ENCODE results near the gene TRIP6. TPM values are rescaled to one million over a fixed set of nuclear protein-coding genes. Genes with fewer than 3 reads are reported as not detected.

The TRIP6 gene
- total RNA-seq, 4 donors from 2014 or later, result 66.3 to 113 (median 80.7) TPM

- H3K36me3 ChIP-seq, result peaks cover 44% of the 10 kb centered on the region
- no peaks in the 10 kb centered on the region for H3K27me3 ChIP-seq
- no peaks in the 10 kb centered on the region for H3K9me3 ChIP-seq
- peaks cover 42% of the 10 kb centered on the region for H3K4me1 ChIP-seq
- peak within 1 kb of the TSS; percentile 89 for H3K27ac ChIP-seq
- DNase-seq (ENCODE audit: low spot score in 2 of 2), result peak in 1 of 2 donors; percentile 78
- WGBS, result 46% methylated on average over 3 of the region's 73 CpGs
- TF ChIP-seq POLR2AphosphoS5 (IDR thresholded peaks at IDR 0.05), result peak in 2 of 3 donors; percentile 8 to 61
- TF ChIP-seq EP300 (IDR thresholded peaks at IDR 0.05), result no peak
- no peak for TF ChIP-seq POLR2A (IDR thresholded peaks at IDR 0.05)
- peak within 1 kb of the TSS; percentile 67 for H3K4me3 ChIP-seq
Measured at GRCh38 chr7:100888988-100889750, 22.0 kb downstream of the TRIP6 start, which contains the start of gene UFSP1. Gene UFSP1 (minus strand): TSS chr7:100889715. CDS start chr7:100889271, 444 bp downstream.

GRCh38 chr7:100890653-100891567 is 23.7 kb downstream of the TRIP6 start:
- Histone ChIP-seq H3K27me3 (peaks cover 15% of the 10 kb centered on the region), H3K9me3 (no peaks in the 10 kb centered on the region), H3K4me3 (peak overlapping the region; percentile 67), H3K36me3 (peaks cover 27% of the 10 kb centered on the region), H3K4me1 (peaks cover 59% of the 10 kb centered on the region), H3K27ac (peak overlapping the region; percentile 89)
- 23% methylated on average over 36 of the region's 43 CpGs for WGBS
- TF ChIP-seq POLR2AphosphoS5 (IDR thresholded peaks at IDR 0.05), result no peak
- no peak for TF ChIP-seq POLR2A (IDR thresholded peaks at IDR 0.05)
- no peak for TF ChIP-seq EP300 (IDR thresholded peaks at IDR 0.05)
- TF ChIP-seq CTCF (IDR thresholded peaks at IDR 0.05), result no peak
- DNase-seq (ENCODE audit: low spot score in 2 of 2), result peak in 1 of 2 donors; percentile 72

GRCh38 chr7:100891568-100892247 is 24.5 kb downstream of the TRIP6 start:
- Histone ChIP-seq H3K27me3 (peaks cover 23% of the 10 kb centered on the region), H3K4me3 (no peak overlapping the region), H3K9me3 (no peaks in the 10 kb centered on the region), H3K36me3 (peaks cover 19% of the 10 kb centered on the region), H3K27ac (no peak overlapping the region), H3K4me1 (peaks cover 67% of the 10 kb centered on the region)
- TF ChIP-seq CTCF (IDR thresholded peaks at IDR 0.05), result no peak
- no peak for TF ChIP-seq POLR2A (IDR thresholded peaks at IDR 0.05)
- TF ChIP-seq EP300 (IDR thresholded peaks at IDR 0.05), result no peak
- no peak for TF ChIP-seq POLR2AphosphoS5 (IDR thresholded peaks at IDR 0.05)
- no peak for DNase-seq (ENCODE audit: low spot score in 2 of 2)
- 68% methylated on average over 8 of the region's 8 CpGs for WGBS

- 88% methylated on average over 22 of the region's 44 CpGs for WGBS
- Histone ChIP-seq H3K27ac (no peak overlapping the region), H3K4me3 (no peak overlapping the region), H3K36me3 (peaks cover 10% of the 10 kb centered on the region), H3K9me3 (no peaks in the 10 kb centered on the region), H3K27me3 (peaks cover 32% of the 10 kb centered on the region), H3K4me1 (peaks cover 70% of the 10 kb centered on the region)
- no peak for DNase-seq (ENCODE audit: low spot score in 2 of 2)
- TF ChIP-seq POLR2AphosphoS5 (IDR thresholded peaks at IDR 0.05), result no peak
- TF ChIP-seq POLR2A (IDR thresholded peaks at IDR 0.05), result no peak
- TF ChIP-seq CTCF (IDR thresholded peaks at IDR 0.05), result no peak
- no peak for TF ChIP-seq EP300 (IDR thresholded peaks at IDR 0.05)
Measured at GRCh38 chr7:100892364-100893317, 25.5 kb downstream of the TRIP6 start.
